Ovary (tissue), 3 donors: Measurements from ENCODE around the gene MDFI.

Source experiments
- EP300 ChIP-seq: sonication (generic); formaldehyde crosslinking; IDR thresholded peaks from one replicate; pipeline ENCODE4 v1.6.1; 2017; ENCODE audit warnings: antibody characterized with exemption
- POLR2A ChIP-seq: fragments of 450-650 bp; IDR thresholded peaks from one replicate; pipeline ENCODE4 v1.6.1; 2017; ENCODE audit warnings: antibody characterized with exemption, mild to moderate bottlenecking, moderate library complexity
- TF ChIP-seq, protein P1 (sequence below), 3 donors: fragments of 450-650 bp in 2 of 3; fragments of 200-600 bp in 1 of 3; IDR thresholded peaks; one replicate each; pipeline versions ENCODE4 v1.5.1 to v1.8.0; 2016 to 2022; ENCODE audit warnings: antibody characterized with exemption in 3 of 3, mild to moderate bottlenecking in 1 of 3
- donor health status: DM: no; HTN: no; CAD: no.

DNA sequence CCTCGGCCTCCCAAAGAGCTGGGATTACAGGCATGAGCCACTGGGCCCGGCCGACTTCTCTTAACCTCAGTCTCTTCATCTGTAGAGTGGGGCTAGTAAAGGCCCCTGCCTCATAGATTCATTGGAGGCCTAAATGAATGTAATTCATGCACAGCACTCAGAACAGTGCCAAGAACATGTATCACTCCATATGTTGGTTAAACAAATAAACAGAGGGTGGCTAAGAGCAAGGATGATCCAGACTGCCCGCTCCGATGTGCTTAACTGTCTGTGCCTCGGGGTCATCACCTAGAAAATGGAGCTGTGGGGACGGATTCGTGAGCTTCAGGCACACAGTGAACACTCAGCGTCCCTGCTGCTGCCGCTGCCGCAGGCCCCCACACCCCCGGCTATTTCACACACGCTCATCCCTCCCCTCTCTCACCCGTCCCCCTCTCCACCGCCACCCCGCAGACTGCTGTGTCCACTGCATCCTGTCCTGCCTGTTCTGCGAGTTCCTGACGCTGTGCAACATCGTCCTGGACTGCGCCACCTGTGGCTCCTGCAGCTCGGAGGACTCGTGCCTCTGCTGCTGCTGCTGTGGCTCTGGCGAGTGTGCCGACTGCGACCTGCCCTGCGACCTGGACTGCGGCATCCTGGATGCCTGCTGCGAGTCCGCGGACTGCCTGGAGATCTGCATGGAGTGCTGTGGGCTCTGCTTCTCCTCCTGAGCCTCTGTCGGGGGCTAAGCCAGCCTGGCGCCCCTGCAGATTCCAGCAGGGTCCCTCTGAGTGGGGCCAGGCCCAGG lies 14.8 kb downstream of the MDFI start:
- TF ChIP-seq, protein P1, sequence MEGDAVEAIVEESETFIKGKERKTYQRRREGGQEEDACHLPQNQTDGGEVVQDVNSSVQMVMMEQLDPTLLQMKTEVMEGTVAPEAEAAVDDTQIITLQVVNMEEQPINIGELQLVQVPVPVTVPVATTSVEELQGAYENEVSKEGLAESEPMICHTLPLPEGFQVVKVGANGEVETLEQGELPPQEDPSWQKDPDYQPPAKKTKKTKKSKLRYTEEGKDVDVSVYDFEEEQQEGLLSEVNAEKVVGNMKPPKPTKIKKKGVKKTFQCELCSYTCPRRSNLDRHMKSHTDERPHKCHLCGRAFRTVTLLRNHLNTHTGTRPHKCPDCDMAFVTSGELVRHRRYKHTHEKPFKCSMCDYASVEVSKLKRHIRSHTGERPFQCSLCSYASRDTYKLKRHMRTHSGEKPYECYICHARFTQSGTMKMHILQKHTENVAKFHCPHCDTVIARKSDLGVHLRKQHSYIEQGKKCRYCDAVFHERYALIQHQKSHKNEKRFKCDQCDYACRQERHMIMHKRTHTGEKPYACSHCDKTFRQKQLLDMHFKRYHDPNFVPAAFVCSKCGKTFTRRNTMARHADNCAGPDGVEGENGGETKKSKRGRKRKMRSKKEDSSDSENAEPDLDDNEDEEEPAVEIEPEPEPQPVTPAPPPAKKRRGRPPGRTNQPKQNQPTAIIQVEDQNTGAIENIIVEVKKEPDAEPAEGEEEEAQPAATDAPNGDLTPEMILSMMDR (IDR thresholded peaks at IDR 0.05): no peak
- no peak for TF ChIP-seq POLR2A
- TF ChIP-seq EP300: no peak
